HepG2 (cell line): ENCODE results near the gene PODXL2. TPM values are rescaled to one million over a fixed set of nuclear protein-coding genes. Genes with fewer than 3 reads are reported as not detected.

Experiments
- ATAC-seq: fragments of 200-7000 bp; cut with Tn5 transposase; 3 replicates; pipeline ENCODE4 v1.9.1; 2020; ENCODE audit warnings: mild to moderate bottlenecking, moderate library complexity
- BruUV-seq: library from RNA; stranded (reverse); fragments of 400-500 nt; replicated peaks from 2 replicates; lab custom pipeline; 2021; lab: Mats Ljungman, UMichigan
- CTCF ChIA-PET: fragments of 300-600 bp; formaldehyde crosslinking; extraction: SDS; loops from one replicate; lab custom pipeline; 2021; ENCODE audit warnings: low total read pairs, inconsistent platforms, low intra/inter-chr PET ratio; lab: Yijun Ruan, JAX
- POLR2A ChIA-PET: fragments of 350-600 bp; sonication (Branson Sonifier 250); formaldehyde crosslinking; loops from one replicate; lab custom pipeline; 2020; ENCODE audit warnings: antibody characterized with exemption, inconsistent platforms; lab: Yijun Ruan, JAX
- DNase-seq: peaks from one replicate; pipeline ENCODE4 v3.0.0-alpha.2; 2015; ENCODE audit warnings: low spot score
- FAIRE-seq: peaks from 3 replicates; lab custom pipeline; 2011; peaks lifted over from hg19 to GRCh38; lab: Jason Lieb, UNC
- H2AFZ ChIP-seq: one replicate; pipeline ENCODE4 v1.6.1; 2011; ENCODE audit warnings: low read length, inconsistent platforms
- H3K27ac ChIP-seq: fragments of 300-600 bp; 3 replicates; pipeline ENCODE4 v1.8.0; 2011; ENCODE audit warnings: mixed run types, mild to moderate bottlenecking, mixed read lengths, low read length, inconsistent platforms; ENCODE audit not compliant: insufficient read depth; ENCODE audit errors: extremely low read length
- H3K27me3 ChIP-seq, 2 experiments: fragments of 200-600 bp in 1 of 2; 2 replicates in 1 of 2; 3 replicates in 1 of 2; pipeline versions ENCODE4 v1.6.0 to v1.8.0; 2011; ENCODE audit warnings: low read length in 2 of 2, mild to moderate bottlenecking in 2 of 2, moderate library complexity in 2 of 2, inconsistent platforms in 1 of 2; ENCODE audit not compliant: insufficient read depth in 2 of 2, control insufficient read depth in 1 of 2
- H3K36me3 ChIP-seq, 2 experiments: fragments of 200-600 bp in 1 of 2; replicated peaks in 1 of 2; 2 replicates in 1 of 2; 3 replicates in 1 of 2; pipeline versions ENCODE4 v1.5.1 to v1.8.0; 2011; ENCODE audit warnings: low read length in 2 of 2, inconsistent platforms in 1 of 2; ENCODE audit not compliant: insufficient read depth in 2 of 2, control insufficient read depth in 1 of 2
- H3K4me1 ChIP-seq: 2 replicates; pipeline ENCODE4 v1.5.1; 2012; ENCODE audit warnings: low read length, inconsistent platforms; ENCODE audit not compliant: insufficient read depth
- H3K4me2 ChIP-seq: 2 replicates; pipeline ENCODE4 v1.6.0; 2011; ENCODE audit warnings: low read depth, low read length, inconsistent platforms
- H3K4me3 ChIP-seq, 3 experiments: fragments of 200-600 bp in 1 of 3; sonication (generic), shearing (Covaris generic) in 1 of 3; replicated peaks in 1 of 3; 2 replicates each; pipeline ENCODE4 v1.5.1; 2011 to 2016; ENCODE audit warnings: low read length in 3 of 3, inconsistent platforms in 2 of 3, low read depth in 2 of 3, mild to moderate bottlenecking in 2 of 3, control low read depth in 1 of 3, mixed read lengths in 1 of 3; ENCODE audit not compliant: insufficient read depth in 1 of 3
- H3K79me2 ChIP-seq: one replicate; pipeline ENCODE4 v1.6.1; 2011; ENCODE audit warnings: low read length, inconsistent platforms; ENCODE audit not compliant: insufficient read depth
- H3K9ac ChIP-seq: 2 replicates; pipeline ENCODE4 v1.6.0; 2011; ENCODE audit warnings: mild to moderate bottlenecking, low read depth, low read length, inconsistent platforms; ENCODE audit not compliant: insufficient read depth
- H3K9me3 ChIP-seq: 2 replicates; pipeline ENCODE4 v1.5.1; 2012; ENCODE audit warnings: mild to moderate bottlenecking, low read length
- H4K20me1 ChIP-seq: 2 replicates; pipeline ENCODE4 v1.6.0; 2011; ENCODE audit warnings: inconsistent platforms, mild to moderate bottlenecking, low read length, moderate library complexity; ENCODE audit not compliant: insufficient read depth
- ASH2L ChIP-seq: fragments of 300-600, 200-600 bp; sonication (generic); IDR thresholded peaks from 2 replicates; pipeline ENCODE4 v1.7.0; 2017; ENCODE audit warnings: low read depth, mild to moderate bottlenecking, moderate library complexity, mixed read lengths, low read length; ENCODE audit not compliant: insufficient read length
- SKIL ChIP-seq: sonication (generic); formaldehyde crosslinking; IDR thresholded peaks from 2 replicates; pipeline ENCODE4 v1.8.0; 2022; ENCODE audit warnings: missing genetic modification reagents, mild to moderate bottlenecking, moderate library complexity, borderline replicate concordance
- ZBTB14 ChIP-seq: sonication (generic); formaldehyde crosslinking; IDR thresholded peaks from 2 replicates; pipeline ENCODE4 v1.4.0; 2020; ENCODE audit warnings: missing genetic modification reagents
- ZNF629 ChIP-seq: sonication (generic); formaldehyde crosslinking; conservative IDR thresholded peaks from 2 replicates; pipeline ENCODE4 v1.5.0; 2020; ENCODE audit warnings: missing genetic modification reagents
- ZSCAN31 ChIP-seq: sonication (generic); formaldehyde crosslinking; IDR thresholded peaks from 2 replicates; pipeline ENCODE4 v1.5.0; 2020; ENCODE audit warnings: low read depth, mild to moderate bottlenecking, missing genetic modification reagents
- WGBS: methylation state at CpG from one replicate; pipeline ENCODE4 v1.1.6; 2017; ENCODE audit warnings: low lambda C conversion rate; 5-methylcytosine and 5-hydroxymethylcytosine counted together
- in situ Hi-C: cut with HindIII; loops from 2 replicates; pipeline ENCODE4 v1.10.0; 2017; ENCODE audit warnings: low pct_unique_long_range_greater_than_20kb; ENCODE audit not compliant: extremely low pct_ligation_motif_present
- intact Hi-C: fragments of 100-400 bp; cut with micrococcal nuclease; formaldehyde crosslinking; loops from one replicate; pipeline ENCODE4 v1.10.0; 2022; ENCODE audit not compliant: unreplicated experiment
- polyA plus RNA-seq, 8 experiments: library from polyadenylated mRNA; depleted of rRNA in 3 of 8; stranded (reverse) in 7 of 8; unstranded in 1 of 8; fragments of >200 nt; fragmentation: Illumina TruSeq in 4 of 8; extraction: Trizol in 4 of 8; gene quantifications; 2 replicates each; pipeline versions ENCODE4 v1.2.1 to v1.2.3, GENCODE V29; 2011 to 2016; ENCODE audit warnings: low read depth in 4 of 8, missing spikeins in 1 of 8, mixed read lengths in 1 of 8; ENCODE audit not compliant: insufficient read depth in 1 of 8
- total RNA-seq, 5 experiments: library from RNA; depleted of rRNA; stranded (reverse); fragments of >200 nt; fragmentation: Illumina TruSeq; extraction: Trizol; gene quantifications; 2 replicates each; pipeline ENCODE4 v1.2.3, GENCODE V29; 2016; ENCODE audit warnings: low read depth in 1 of 5

The PODXL2 gene
- total and polyA plus RNA-seq, 2 of the 13 experiments (the other 11 are each of a cell fraction or from before 2014, with no cell fraction given): 20.4 to 25.1 TPM

GRCh38 chr3:127707851-127708411, 78.9 kb downstream of the PODXL2 start:
- intact Hi-C loops (no loop called here), in situ Hi-C loops (no loop called here)
- BruUV-seq: no TSS peak
- Histone ChIP-seq H4K20me1 (no peaks in the 10 kb centered on the region), H3K9ac (no peak overlapping the region), H3K27me3 (peaks cover 2 to 37% of the 10 kb centered on the region in 2 experiments), H3K4me2 (no peak overlapping the region), H3K79me2 (no peaks in the 10 kb centered on the region), H3K9me3 (no peaks in the 10 kb centered on the region), H3K36me3 (no peaks in the 10 kb centered on the region), H2AFZ (no peak overlapping the region), H3K27ac (no peak overlapping the region), H3K4me1 (no peaks in the 10 kb centered on the region)
- DNase-seq: no peak
- ChIA-PET CTCF (no interaction called here), POLR2A (no interaction called here)
- WGBS: 18% methylated on average over 13 of the region's 13 CpGs
- no peak for ATAC-seq
- FAIRE-seq: no peak
- TF ChIP-seq ZBTB14 (CRISPR knock-in tag) (no peak), SKIL (CRISPR knock-in tag) (no peak), ZSCAN31 (no peak)
- TF ChIP-seq, all 625 proteins: peak for 0
- no peak overlapping the region for H3K4me3 ChIP-seq

GRCh38 chr3:127708837-127709236, 79.9 kb downstream of the PODXL2 start:
- H3K27ac ChIP-seq: no peak overlapping the region
- CTCF ChIA-PET: no interaction called here
- H3K27me3 ChIP-seq: peaks cover 2 to 43% of the 10 kb centered on the region in 2 experiments
- no peak overlapping the region for H3K9ac ChIP-seq
- H2AFZ ChIP-seq: no peak overlapping the region
- H3K4me3 ChIP-seq: no peak overlapping the region
- H3K4me2 ChIP-seq: no peak overlapping the region
- no peaks in the 10 kb centered on the region for H3K79me2 ChIP-seq
- H3K9me3 ChIP-seq: no peaks in the 10 kb centered on the region
- in situ Hi-C loops (no loop called here), intact Hi-C loops (no loop called here)
- POLR2A ChIA-PET: no interaction called here
- no peak for ATAC-seq
- no peaks in the 10 kb centered on the region for H3K4me1 ChIP-seq
- no peak for FAIRE-seq
- H4K20me1 ChIP-seq: no peaks in the 10 kb centered on the region
- TF ChIP-seq ASH2L: no peak
- TF ChIP-seq ZNF629 (CRISPR knock-in tag): peak; percentile 73
- no TSS peak for BruUV-seq
- WGBS: 0% methylated on average over 2 of the region's 2 CpGs
- DNase-seq: no peak
- H3K36me3 ChIP-seq: no peaks in the 10 kb centered on the region
